A549 (cell line): ENCODE measurements around the gene FRMD4A. TPM values are rescaled to one million over a fixed set of nuclear protein-coding genes. Genes with fewer than 3 reads are reported as not detected.

Experiments used
- ATAC-seq, 2 experiments: fragments of 200-7000 bp in 1 of 2; fragments of >200 bp in 1 of 2; cut with Nextera tagmentation in 1 of 2; cut with Tn5 transposase in 1 of 2; 3 replicates each; pipeline versions ENCODE4 v1.8.0 to v1.9.1; 2018 to 2020; ENCODE audit warnings: mild to moderate bottlenecking in 1 of 2, moderate library complexity in 1 of 2
- CTCF ChIA-PET: fragments of 300-600 bp; sonication (Branson Sonifier 250); formaldehyde crosslinking; extraction: SDS; loops from one replicate; lab custom pipeline; 2021; ENCODE audit warnings: antibody characterized with exemption, inconsistent platforms; lab: Yijun Ruan, JAX
- POLR2A ChIA-PET: fragments of 350-600 bp; formaldehyde crosslinking; extraction: SDS; loops from one replicate; lab custom pipeline; 2021; ENCODE audit warnings: antibody characterized with exemption, inconsistent platforms; lab: Yijun Ruan, JAX
- DNase-seq, 2 experiments: peaks; one replicate each; pipeline versions ENCODE4 v3.0.0 to v3.0.0-alpha.2; 2011 to 2016; ENCODE audit warnings: low read depth in 1 of 2, low spot score in 1 of 2
- FAIRE-seq: peaks from 2 replicates; lab custom pipeline; 2011; peaks lifted over from hg19 to GRCh38; lab: Jason Lieb, UNC
- H3K27ac ChIP-seq, 2 experiments: fragments of >200 bp; sonication (Bioruptor Twin); formaldehyde crosslinking; 3 replicates each; pipeline ENCODE4 v1.5.1; 2016 to 2017
- H3K4me1 ChIP-seq: fragments of >200 bp; sonication (Bioruptor Twin); formaldehyde crosslinking; 3 replicates; pipeline ENCODE4 v1.6.1; 2016
- H3K4me2 ChIP-seq: fragments of >200 bp; sonication (Bioruptor Twin); formaldehyde crosslinking; 3 replicates; pipeline ENCODE4 v1.6.1; 2016
- H3K4me3 ChIP-seq: fragments of >200 bp; sonication (Bioruptor Twin); formaldehyde crosslinking; 3 replicates; pipeline ENCODE4 v1.5.1; 2016
- H3K9me3 ChIP-seq: fragments of >200 bp; sonication (Bioruptor Twin); formaldehyde crosslinking; 3 replicates; pipeline ENCODE4 v1.6.1; 2016
- BHLHE40 ChIP-seq: IDR thresholded peaks from 2 replicates; pipeline ENCODE4 v1.6.1; 2012; ENCODE audit warnings: low read depth, low read length, inconsistent platforms
- CBX8 ChIP-seq: fragments of 200-600 bp; sonication (generic); IDR thresholded peaks from 2 replicates; pipeline ENCODE4 v1.6.1; 2016
- CHD2 ChIP-seq: fragments of 150-350 bp; IDR thresholded peaks from 2 replicates; pipeline ENCODE4 v1.6.1; 2014; ENCODE audit warnings: low read length; ENCODE audit not compliant: partially characterized antibody
- EHMT2 ChIP-seq: fragments of 200-600 bp; sonication (generic); IDR thresholded peaks from 2 replicates; pipeline ENCODE4 v1.6.1; 2016; ENCODE audit warnings: antibody characterized with exemption, low read depth, mild to moderate bottlenecking, moderate library complexity
- ESRRA ChIP-seq: fragments of 150-350 bp; IDR thresholded peaks from 2 replicates; pipeline ENCODE4 v1.6.1; 2014; ENCODE audit warnings: mild to moderate bottlenecking, low read length, borderline replicate concordance
- FOSB ChIP-seq: fragments of 250-450 bp; sonication (Bioruptor Pico); IDR thresholded peaks from 2 replicates; pipeline ENCODE4 v1.5.0; 2020; ENCODE audit warnings: mild to moderate bottlenecking, moderate library complexity
- GATA3 ChIP-seq: IDR thresholded peaks from 2 replicates; pipeline ENCODE4 v1.6.1; 2012; ENCODE audit warnings: borderline replicate concordance
- HEYL ChIP-seq: fragments of 250-450 bp; sonication (Bioruptor Pico); IDR thresholded peaks from 2 replicates; pipeline ENCODE4 v1.8.0; 2021; ENCODE audit warnings: mild to moderate bottlenecking, moderate library complexity
- HOXA7 ChIP-seq: fragments of 250-450 bp; sonication (Bioruptor Pico); IDR thresholded peaks from 2 replicates; pipeline ENCODE4 v1.5.0; 2020; ENCODE audit warnings: mild to moderate bottlenecking, moderate library complexity
- JUN ChIP-seq, 2 experiments: fragments of >200 bp; sonication (Bioruptor Twin); formaldehyde crosslinking; IDR thresholded peaks; 2 replicates in 1 of 2; 3 replicates in 1 of 2; pipeline ENCODE4 v1.6.1; 2016 to 2017
- KDM5A ChIP-seq: fragments of 200-600 bp; sonication (generic); IDR thresholded peaks from 2 replicates; pipeline ENCODE4 v1.6.1; 2016; ENCODE audit warnings: antibody characterized with exemption, mild to moderate bottlenecking
- MAZ ChIP-seq: fragments of 150-350 bp; IDR thresholded peaks from 2 replicates; pipeline ENCODE4 v1.6.1; 2014; ENCODE audit warnings: antibody characterized with exemption, low read depth, low read length, borderline replicate concordance
- MYC ChIP-seq: IDR thresholded peaks from 2 replicates; pipeline ENCODE4 v1.6.1; 2012; ENCODE audit warnings: mild to moderate bottlenecking, inconsistent platforms, low read length, improper control_type of control experiment, borderline replicate concordance
- NFE2L2 ChIP-seq: fragments of 150-350 bp; conservative IDR thresholded peaks from 2 replicates; pipeline ENCODE4 v1.6.1; 2014; ENCODE audit warnings: low read length
- NR3C1 ChIP-seq: fragments of >200 bp; sonication (Bioruptor Twin); formaldehyde crosslinking; IDR thresholded peaks from 3 replicates; pipeline ENCODE4 v1.6.1; 2017
- PHF8 ChIP-seq: fragments of 200-600 bp; sonication (generic); IDR thresholded peaks from 2 replicates; pipeline ENCODE4 v1.6.1; 2016; ENCODE audit warnings: low read depth, mild to moderate bottlenecking, antibody characterized with exemption, moderate library complexity, borderline replicate concordance
- POLR2AphosphoS2 ChIP-seq: conservative IDR thresholded peaks from 2 replicates; pipeline ENCODE4 v1.6.1; 2012; ENCODE audit warnings: low read length, improper control_type of control experiment, inconsistent platforms
- RAD21 ChIP-seq, 2 experiments: fragments of >200 bp in 1 of 2; sonication (Bioruptor Twin) in 1 of 2; formaldehyde crosslinking in 1 of 2; IDR thresholded peaks in 1 of 2; conservative IDR thresholded peaks in 1 of 2; 2 replicates in 1 of 2; 3 replicates in 1 of 2; pipeline ENCODE4 v1.6.1; 2012 to 2018; ENCODE audit warnings: inconsistent platforms in 1 of 2
- RNF2 ChIP-seq: fragments of 200-600 bp; sonication (generic); IDR thresholded peaks from 2 replicates; pipeline ENCODE4 v1.6.1; 2016; ENCODE audit warnings: low read depth, mild to moderate bottlenecking, antibody characterized with exemption, moderate library complexity, borderline replicate concordance
- SMC3 ChIP-seq: fragments of >200 bp; sonication (Bioruptor Twin); formaldehyde crosslinking; IDR thresholded peaks from 3 replicates; pipeline ENCODE4 v1.6.1; 2018; ENCODE audit warnings: inconsistent platforms
- SREBF2 ChIP-seq: fragments of 450-650 bp; IDR thresholded peaks from 2 replicates; pipeline ENCODE4 v1.6.1; 2014; ENCODE audit warnings: mild to moderate bottlenecking, moderate library complexity
- TFCP2L1 ChIP-seq: fragments of 250-450 bp; sonication (Bioruptor Pico); IDR thresholded peaks from 2 replicates; pipeline ENCODE4 v1.5.0; 2021; ENCODE audit warnings: mild to moderate bottlenecking
- TP53 ChIP-seq: fragments of 250-450 bp; sonication (Bioruptor Pico); IDR thresholded peaks from 2 replicates; pipeline ENCODE4 v1.5.0; 2021; ENCODE audit warnings: mild to moderate bottlenecking, moderate library complexity
- ZNF302 ChIP-seq: fragments of 250-450 bp; sonication (Bioruptor Pico); IDR thresholded peaks from 2 replicates; pipeline ENCODE4 v1.9.0; 2021; ENCODE audit warnings: inconsistent platforms, mild to moderate bottlenecking, moderate library complexity
- WGBS: methylation state at CpG from one replicate; pipeline ENCODE4 v1.1.6; 2017; ENCODE audit errors: missing lambda C conversion rate; 5-methylcytosine and 5-hydroxymethylcytosine counted together
- polyA plus RNA-seq, 4 experiments: library from polyadenylated mRNA; depleted of rRNA in 3 of 4; stranded (reverse); fragments of >200 nt; fragmentation: RNase III in 1 of 4; extraction: RNeasy Plus Mini Kit Qiagen cat#74134 plus additional on column Dnase treatment in 1 of 4; gene quantifications; 2 replicates in 3 of 4; 3 replicates in 1 of 4; pipeline ENCODE4 v1.2.3, GENCODE V29; 2011 to 2017
- TF ChIP-seq, protein P1 (sequence below): fragments of 150-350 bp; IDR thresholded peaks from 2 replicates; pipeline ENCODE4 v1.6.1; 2014; ENCODE audit warnings: low read depth, mild to moderate bottlenecking, low read length
- TF ChIP-seq, protein P2 (sequence below): fragments of 250-450 bp; sonication (Bioruptor Pico); IDR thresholded peaks from 2 replicates; pipeline ENCODE4 v1.5.0; 2021; ENCODE audit warnings: mild to moderate bottlenecking, moderate library complexity, borderline replicate concordance
- TF ChIP-seq, protein P3 (sequence below): IDR thresholded peaks from 2 replicates; pipeline ENCODE4 v1.6.1; 2012
- TF ChIP-seq, protein P4 (sequence below): fragments of 200-600 bp; sonication (generic); IDR thresholded peaks from 2 replicates; pipeline ENCODE4 v1.6.1; 2016; ENCODE audit warnings: antibody characterized with exemption, mild to moderate bottlenecking, moderate library complexity
- TF ChIP-seq, protein P5 (sequence below): fragments of >200 bp; sonication (Bioruptor Twin); formaldehyde crosslinking; IDR thresholded peaks from 3 replicates; pipeline ENCODE4 v1.5.1; 2016

Gene FRMD4A
- polyA plus RNA-seq, 2 of the 4 experiments (the other 2 are of a cell fraction), result 2.5 to 4.7 TPM

DNA sequence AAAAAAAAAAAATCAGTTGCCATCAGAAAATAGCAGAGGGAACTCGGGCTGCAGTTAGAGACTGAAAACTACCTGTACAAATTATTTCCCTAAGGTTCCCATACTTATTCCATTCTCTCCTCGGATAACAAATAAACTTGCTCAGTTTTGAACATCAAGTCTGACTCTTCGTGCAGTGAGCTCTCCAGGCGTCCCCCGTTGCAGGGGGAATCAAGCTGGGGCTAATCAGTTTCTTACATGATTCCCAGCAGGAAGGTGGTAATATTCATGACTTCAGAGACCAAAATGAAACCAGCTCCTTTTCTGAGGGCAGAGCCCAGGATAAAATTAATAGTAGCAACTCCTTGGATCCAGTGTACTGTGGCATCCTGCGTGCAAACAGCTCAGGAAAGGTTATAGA is 135.3 kb downstream of the FRMD4A start (continued):
- TF ChIP-seq, protein P1, sequence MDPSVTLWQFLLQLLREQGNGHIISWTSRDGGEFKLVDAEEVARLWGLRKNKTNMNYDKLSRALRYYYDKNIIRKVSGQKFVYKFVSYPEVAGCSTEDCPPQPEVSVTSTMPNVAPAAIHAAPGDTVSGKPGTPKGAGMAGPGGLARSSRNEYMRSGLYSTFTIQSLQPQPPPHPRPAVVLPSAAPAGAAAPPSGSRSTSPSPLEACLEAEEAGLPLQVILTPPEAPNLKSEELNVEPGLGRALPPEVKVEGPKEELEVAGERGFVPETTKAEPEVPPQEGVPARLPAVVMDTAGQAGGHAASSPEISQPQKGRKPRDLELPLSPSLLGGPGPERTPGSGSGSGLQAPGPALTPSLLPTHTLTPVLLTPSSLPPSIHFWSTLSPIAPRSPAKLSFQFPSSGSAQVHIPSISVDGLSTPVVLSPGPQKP, result no peak
- TF ChIP-seq RAD21 (conservative IDR thresholded peaks at IDR 0.05 in 1 of 2, IDR thresholded peaks at IDR 0.05 in 1 of 2), result no peak
- TF ChIP-seq PHF8, result no peak
- TF ChIP-seq RNF2, result no peak
- TF ChIP-seq NR3C1, result no peak
- no peak for TF ChIP-seq GATA3
- TF ChIP-seq FOSB, result no peak
- TF ChIP-seq BHLHE40, result no peak
- no peak for TF ChIP-seq ESRRA
- no peak for TF ChIP-seq POLR2AphosphoS2
- TF ChIP-seq KDM5A, result no peak
- TF ChIP-seq, protein P2, sequence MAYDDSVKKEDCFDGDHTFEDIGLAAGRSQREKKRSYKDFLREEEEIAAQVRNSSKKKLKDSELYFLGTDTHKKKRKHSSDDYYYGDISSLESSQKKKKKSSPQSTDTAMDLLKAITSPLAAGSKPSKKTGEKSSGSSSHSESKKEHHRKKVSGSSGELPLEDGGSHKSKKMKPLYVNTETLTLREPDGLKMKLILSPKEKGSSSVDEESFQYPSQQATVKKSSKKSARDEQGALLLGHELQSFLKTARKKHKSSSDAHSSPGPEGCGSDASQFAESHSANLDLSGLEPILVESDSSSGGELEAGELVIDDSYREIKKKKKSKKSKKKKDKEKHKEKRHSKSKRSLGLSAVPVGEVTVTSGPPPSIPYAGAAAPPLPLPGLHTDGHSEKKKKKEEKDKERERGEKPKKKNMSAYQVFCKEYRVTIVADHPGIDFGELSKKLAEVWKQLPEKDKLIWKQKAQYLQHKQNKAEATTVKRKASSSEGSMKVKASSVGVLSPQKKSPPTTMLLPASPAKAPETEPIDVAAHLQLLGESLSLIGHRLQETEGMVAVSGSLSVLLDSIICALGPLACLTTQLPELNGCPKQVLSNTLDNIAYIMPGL (CRISPR knock-in tag), result no peak
- TF ChIP-seq HEYL (CRISPR knock-in tag), result no peak
- TF ChIP-seq TFCP2L1 (CRISPR knock-in tag), result no peak
- no peak for TF ChIP-seq MYC
- TF ChIP-seq MAZ, result no peak

DNA sequence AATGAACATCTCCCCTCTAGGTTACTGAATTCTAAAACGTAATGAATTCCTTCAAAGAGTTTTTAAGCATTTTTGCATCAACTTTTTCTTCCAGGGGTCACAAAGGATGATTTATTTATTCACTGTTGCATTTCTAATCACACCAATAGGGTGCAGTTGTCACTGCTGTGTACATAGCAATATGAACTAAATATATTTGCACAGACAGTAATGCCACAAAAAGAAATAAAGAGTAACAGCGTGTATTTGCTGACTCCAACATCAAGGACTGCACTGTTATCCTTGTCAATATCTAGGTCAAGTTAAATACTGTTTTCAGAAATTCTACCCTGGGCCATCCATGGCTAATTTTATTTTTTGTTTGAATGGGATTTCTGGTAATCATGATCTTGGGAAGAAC is 138.0 kb downstream of the FRMD4A start:
- H3K27ac ChIP-seq, result no peak overlapping the region
- H3K4me2 ChIP-seq, result no peak overlapping the region
- no peak overlapping the region for H3K4me3 ChIP-seq
- CTCF ChIA-PET, result interaction anchor here (0.9 to 1.5 kb wide), 2 partner anchors 22 to 286 kb away, joined by 3 to 5 read pairs; no protein-coding TSS in a partner anchor
- POLR2A ChIA-PET, result no interaction called here
- no peaks in the 10 kb centered on the region for H3K4me1 ChIP-seq
- FAIRE-seq (no peak), ATAC-seq (no peak)
- H3K9me3 ChIP-seq, result no peaks in the 10 kb centered on the region
- WGBS, result 1% methylated on average over 2 of the region's 2 CpGs
- no peak for TF ChIP-seq ZNF302 (CRISPR knock-in tag)
- TF ChIP-seq, protein P3, sequence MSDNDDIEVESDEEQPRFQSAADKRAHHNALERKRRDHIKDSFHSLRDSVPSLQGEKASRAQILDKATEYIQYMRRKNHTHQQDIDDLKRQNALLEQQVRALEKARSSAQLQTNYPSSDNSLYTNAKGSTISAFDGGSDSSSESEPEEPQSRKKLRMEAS, result no peak
- no peak for TF ChIP-seq CHD2
- TF ChIP-seq, protein P1, result no peak
- no peak for TF ChIP-seq RNF2
- TF ChIP-seq, protein P4, sequence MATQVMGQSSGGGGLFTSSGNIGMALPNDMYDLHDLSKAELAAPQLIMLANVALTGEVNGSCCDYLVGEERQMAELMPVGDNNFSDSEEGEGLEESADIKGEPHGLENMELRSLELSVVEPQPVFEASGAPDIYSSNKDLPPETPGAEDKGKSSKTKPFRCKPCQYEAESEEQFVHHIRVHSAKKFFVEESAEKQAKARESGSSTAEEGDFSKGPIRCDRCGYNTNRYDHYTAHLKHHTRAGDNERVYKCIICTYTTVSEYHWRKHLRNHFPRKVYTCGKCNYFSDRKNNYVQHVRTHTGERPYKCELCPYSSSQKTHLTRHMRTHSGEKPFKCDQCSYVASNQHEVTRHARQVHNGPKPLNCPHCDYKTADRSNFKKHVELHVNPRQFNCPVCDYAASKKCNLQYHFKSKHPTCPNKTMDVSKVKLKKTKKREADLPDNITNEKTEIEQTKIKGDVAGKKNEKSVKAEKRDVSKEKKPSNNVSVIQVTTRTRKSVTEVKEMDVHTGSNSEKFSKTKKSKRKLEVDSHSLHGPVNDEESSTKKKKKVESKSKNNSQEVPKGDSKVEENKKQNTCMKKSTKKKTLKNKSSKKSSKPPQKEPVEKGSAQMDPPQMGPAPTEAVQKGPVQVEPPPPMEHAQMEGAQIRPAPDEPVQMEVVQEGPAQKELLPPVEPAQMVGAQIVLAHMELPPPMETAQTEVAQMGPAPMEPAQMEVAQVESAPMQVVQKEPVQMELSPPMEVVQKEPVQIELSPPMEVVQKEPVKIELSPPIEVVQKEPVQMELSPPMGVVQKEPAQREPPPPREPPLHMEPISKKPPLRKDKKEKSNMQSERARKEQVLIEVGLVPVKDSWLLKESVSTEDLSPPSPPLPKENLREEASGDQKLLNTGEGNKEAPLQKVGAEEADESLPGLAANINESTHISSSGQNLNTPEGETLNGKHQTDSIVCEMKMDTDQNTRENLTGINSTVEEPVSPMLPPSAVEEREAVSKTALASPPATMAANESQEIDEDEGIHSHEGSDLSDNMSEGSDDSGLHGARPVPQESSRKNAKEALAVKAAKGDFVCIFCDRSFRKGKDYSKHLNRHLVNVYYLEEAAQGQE, result no peak
- TF ChIP-seq CBX8, result no peak
- TF ChIP-seq, protein P5, sequence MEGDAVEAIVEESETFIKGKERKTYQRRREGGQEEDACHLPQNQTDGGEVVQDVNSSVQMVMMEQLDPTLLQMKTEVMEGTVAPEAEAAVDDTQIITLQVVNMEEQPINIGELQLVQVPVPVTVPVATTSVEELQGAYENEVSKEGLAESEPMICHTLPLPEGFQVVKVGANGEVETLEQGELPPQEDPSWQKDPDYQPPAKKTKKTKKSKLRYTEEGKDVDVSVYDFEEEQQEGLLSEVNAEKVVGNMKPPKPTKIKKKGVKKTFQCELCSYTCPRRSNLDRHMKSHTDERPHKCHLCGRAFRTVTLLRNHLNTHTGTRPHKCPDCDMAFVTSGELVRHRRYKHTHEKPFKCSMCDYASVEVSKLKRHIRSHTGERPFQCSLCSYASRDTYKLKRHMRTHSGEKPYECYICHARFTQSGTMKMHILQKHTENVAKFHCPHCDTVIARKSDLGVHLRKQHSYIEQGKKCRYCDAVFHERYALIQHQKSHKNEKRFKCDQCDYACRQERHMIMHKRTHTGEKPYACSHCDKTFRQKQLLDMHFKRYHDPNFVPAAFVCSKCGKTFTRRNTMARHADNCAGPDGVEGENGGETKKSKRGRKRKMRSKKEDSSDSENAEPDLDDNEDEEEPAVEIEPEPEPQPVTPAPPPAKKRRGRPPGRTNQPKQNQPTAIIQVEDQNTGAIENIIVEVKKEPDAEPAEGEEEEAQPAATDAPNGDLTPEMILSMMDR, result no peak
- no peak for TF ChIP-seq SREBF2
- TF ChIP-seq EHMT2, result no peak
- no peak for TF ChIP-seq SMC3
- TF ChIP-seq HOXA7, result no peak
- TF ChIP-seq JUN (IDR thresholded peaks at IDR 0.05), result no peak
- TF ChIP-seq NFE2L2, result no peak
- TF ChIP-seq TP53 (CRISPR knock-in tag), result no peak
- TF ChIP-seq, all 56 proteins: peak for 0
- DNase-seq, result no peak
